Stomach (tissue), 4 donors: ENCODE measurements around the gene PWWP2B.

Experiments used
- CTCF ChIP-seq, 7 experiments: fragments of 450-650 bp in 4 of 7; fragments of 200-600 bp in 3 of 7; sonication (generic) in 3 of 7; IDR thresholded peaks; one replicate each; pipeline ENCODE4 v1.5.1; 2016 to 2019; ENCODE audit warnings: antibody characterized with exemption in 7 of 7, control low read depth in 2 of 7, mild to moderate bottlenecking in 1 of 7
- EP300 ChIP-seq: sonication (generic); formaldehyde crosslinking; IDR thresholded peaks from one replicate; pipeline ENCODE4 v1.6.1; 2017; ENCODE audit warnings: antibody characterized with exemption

- TF ChIP-seq CTCF (IDR thresholded peaks at IDR 0.05) = no peak
- TF ChIP-seq EP300 = no peak
Observed at GRCh38 chr10:132350946-132351345, 46.1 kb upstream of the PWWP2B start.
